ENCODE results near the gene PRR7.

DNA sequence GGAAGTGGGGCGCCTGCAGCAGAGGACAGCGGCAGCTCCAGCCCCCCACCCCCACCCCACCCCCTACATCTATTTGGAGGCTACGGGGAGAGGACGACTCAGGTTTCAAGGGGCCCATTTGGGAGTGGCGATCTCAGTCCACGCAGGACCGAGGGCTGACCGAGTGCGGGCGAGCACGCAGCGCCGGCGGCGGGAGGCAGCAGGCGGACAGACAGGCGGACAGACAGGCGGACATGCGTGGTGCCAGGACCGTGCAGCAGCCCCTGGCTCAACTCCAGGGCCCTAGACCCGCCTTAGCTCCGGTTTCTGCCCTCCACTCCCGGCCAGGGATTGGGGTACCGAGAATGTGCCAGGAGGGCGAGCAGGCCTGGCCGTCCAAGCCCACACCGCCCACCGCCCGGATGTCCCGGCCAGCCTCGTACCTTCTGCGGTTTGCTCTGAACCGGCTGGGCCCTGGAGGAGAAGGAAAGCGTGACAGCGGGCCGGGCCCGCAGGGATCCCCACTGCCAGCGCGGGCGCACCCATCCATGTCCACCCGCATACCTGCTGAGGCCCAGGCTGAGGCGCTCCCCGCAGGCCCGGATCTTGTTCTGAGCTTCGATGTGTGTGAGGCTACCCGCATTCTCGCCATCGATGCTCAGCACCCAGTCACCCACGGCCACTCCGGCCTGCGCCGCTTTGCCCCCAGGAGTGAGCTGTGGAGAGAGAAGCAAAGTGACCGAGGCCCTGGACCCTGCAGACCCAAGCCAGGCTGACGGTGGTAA lies 45.6 kb downstream of the PRR7 start:
- TF ChIP-seq, protein P1, sequence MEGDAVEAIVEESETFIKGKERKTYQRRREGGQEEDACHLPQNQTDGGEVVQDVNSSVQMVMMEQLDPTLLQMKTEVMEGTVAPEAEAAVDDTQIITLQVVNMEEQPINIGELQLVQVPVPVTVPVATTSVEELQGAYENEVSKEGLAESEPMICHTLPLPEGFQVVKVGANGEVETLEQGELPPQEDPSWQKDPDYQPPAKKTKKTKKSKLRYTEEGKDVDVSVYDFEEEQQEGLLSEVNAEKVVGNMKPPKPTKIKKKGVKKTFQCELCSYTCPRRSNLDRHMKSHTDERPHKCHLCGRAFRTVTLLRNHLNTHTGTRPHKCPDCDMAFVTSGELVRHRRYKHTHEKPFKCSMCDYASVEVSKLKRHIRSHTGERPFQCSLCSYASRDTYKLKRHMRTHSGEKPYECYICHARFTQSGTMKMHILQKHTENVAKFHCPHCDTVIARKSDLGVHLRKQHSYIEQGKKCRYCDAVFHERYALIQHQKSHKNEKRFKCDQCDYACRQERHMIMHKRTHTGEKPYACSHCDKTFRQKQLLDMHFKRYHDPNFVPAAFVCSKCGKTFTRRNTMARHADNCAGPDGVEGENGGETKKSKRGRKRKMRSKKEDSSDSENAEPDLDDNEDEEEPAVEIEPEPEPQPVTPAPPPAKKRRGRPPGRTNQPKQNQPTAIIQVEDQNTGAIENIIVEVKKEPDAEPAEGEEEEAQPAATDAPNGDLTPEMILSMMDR (conservative IDR thresholded peaks at IDR 0.05; ENCODE audit: low read depth in 2 of 2), result no peak; a peak in 1 of 4 replicates
- no peak for TF ChIP-seq EZH2 (IDR thresholded peaks at IDR 0.05; ENCODE audit: low read depth, unreplicated experiment)
- TF ChIP-seq POLR2AphosphoS5 (IDR thresholded peaks at IDR 0.05; ENCODE audit: low read depth), result no peak
- TF ChIP-seq EZH2phosphoT487 (IDR thresholded peaks at IDR 0.05; ENCODE audit: unreplicated experiment), result no peak
- TF ChIP-seq, protein P2, sequence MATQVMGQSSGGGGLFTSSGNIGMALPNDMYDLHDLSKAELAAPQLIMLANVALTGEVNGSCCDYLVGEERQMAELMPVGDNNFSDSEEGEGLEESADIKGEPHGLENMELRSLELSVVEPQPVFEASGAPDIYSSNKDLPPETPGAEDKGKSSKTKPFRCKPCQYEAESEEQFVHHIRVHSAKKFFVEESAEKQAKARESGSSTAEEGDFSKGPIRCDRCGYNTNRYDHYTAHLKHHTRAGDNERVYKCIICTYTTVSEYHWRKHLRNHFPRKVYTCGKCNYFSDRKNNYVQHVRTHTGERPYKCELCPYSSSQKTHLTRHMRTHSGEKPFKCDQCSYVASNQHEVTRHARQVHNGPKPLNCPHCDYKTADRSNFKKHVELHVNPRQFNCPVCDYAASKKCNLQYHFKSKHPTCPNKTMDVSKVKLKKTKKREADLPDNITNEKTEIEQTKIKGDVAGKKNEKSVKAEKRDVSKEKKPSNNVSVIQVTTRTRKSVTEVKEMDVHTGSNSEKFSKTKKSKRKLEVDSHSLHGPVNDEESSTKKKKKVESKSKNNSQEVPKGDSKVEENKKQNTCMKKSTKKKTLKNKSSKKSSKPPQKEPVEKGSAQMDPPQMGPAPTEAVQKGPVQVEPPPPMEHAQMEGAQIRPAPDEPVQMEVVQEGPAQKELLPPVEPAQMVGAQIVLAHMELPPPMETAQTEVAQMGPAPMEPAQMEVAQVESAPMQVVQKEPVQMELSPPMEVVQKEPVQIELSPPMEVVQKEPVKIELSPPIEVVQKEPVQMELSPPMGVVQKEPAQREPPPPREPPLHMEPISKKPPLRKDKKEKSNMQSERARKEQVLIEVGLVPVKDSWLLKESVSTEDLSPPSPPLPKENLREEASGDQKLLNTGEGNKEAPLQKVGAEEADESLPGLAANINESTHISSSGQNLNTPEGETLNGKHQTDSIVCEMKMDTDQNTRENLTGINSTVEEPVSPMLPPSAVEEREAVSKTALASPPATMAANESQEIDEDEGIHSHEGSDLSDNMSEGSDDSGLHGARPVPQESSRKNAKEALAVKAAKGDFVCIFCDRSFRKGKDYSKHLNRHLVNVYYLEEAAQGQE (IDR thresholded peaks at IDR 0.05; ENCODE audit: unreplicated experiment), result no peak
- TF ChIP-seq ZNF331 (CRISPR knock-in tag; IDR thresholded peaks at IDR 0.05; ENCODE audit: low read depth), result no peak
- TF ChIP-seq JUNB (IDR thresholded peaks at IDR 0.05; ENCODE audit: unreplicated experiment), result no peak
- no peak for TF ChIP-seq STAT1 (IDR thresholded peaks at IDR 0.05; ENCODE audit: unreplicated experiment)
- TF ChIP-seq, protein P3, sequence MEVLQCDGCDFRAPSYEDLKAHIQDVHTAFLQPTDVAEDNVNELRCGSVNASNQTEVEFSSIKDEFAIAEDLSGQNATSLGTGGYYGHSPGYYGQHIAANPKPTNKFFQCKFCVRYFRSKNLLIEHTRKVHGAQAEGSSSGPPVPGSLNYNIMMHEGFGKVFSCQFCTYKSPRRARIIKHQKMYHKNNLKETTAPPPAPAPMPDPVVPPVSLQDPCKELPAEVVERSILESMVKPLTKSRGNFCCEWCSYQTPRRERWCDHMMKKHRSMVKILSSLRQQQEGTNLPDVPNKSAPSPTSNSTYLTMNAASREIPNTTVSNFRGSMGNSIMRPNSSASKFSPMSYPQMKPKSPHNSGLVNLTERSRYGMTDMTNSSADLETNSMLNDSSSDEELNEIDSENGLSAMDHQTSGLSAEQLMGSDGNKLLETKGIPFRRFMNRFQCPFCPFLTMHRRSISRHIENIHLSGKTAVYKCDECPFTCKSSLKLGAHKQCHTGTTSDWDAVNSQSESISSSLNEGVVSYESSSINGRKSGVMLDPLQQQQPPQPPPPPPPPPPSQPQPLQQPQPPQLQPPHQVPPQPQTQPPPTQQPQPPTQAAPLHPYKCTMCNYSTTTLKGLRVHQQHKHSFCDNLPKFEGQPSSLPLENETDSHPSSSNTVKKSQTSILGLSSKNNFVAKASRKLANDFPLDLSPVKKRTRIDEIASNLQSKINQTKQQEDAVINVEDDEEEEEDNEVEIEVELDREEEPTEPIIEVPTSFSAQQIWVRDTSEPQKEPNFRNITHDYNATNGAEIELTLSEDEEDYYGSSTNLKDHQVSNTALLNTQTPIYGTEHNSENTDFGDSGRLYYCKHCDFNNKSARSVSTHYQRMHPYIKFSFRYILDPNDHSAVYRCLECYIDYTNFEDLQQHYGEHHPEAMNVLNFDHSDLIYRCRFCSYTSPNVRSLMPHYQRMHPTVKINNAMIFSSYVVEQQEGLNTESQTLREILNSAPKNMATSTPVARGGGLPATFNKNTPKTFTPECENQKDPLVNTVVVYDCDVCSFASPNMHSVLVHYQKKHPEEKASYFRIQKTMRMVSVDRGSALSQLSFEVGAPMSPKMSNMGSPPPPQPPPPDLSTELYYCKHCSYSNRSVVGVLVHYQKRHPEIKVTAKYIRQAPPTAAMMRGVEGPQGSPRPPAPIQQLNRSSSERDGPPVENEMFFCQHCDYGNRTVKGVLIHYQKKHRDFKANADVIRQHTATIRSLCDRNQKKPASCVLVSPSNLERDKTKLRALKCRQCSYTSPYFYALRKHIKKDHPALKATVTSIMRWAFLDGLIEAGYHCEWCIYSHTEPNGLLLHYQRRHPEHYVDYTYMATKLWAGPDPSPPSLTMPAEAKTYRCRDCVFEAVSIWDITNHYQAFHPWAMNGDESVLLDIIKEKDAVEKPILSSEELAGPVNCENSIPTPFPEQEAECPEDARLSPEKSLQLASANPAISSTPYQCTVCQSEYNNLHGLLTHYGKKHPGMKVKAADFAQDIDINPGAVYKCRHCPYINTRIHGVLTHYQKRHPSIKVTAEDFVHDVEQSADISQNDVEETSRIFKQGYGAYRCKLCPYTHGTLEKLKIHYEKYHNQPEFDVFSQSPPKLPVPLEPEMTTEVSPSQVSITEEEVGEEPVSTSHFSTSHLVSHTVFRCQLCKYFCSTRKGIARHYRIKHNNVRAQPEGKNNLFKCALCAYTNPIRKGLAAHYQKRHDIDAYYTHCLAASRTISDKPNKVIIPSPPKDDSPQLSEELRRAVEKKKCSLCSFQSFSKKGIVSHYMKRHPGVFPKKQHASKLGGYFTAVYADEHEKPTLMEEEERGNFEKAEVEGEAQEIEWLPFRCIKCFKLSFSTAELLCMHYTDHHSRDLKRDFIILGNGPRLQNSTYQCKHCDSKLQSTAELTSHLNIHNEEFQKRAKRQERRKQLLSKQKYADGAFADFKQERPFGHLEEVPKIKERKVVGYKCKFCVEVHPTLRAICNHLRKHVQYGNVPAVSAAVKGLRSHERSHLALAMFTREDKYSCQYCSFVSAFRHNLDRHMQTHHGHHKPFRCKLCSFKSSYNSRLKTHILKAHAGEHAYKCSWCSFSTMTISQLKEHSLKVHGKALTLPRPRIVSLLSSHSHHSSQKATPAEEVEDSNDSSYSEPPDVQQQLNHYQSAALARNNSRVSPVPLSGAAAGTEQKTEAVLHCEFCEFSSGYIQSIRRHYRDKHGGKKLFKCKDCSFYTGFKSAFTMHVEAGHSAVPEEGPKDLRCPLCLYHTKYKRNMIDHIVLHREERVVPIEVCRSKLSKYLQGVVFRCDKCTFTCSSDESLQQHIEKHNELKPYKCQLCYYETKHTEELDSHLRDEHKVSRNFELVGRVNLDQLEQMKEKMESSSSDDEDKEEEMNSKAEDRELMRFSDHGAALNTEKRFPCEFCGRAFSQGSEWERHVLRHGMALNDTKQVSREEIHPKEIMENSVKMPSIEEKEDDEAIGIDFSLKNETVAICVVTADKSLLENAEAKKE (CRISPR knock-in tag; IDR thresholded peaks at IDR 0.05), result no peak

Data from GM23338 (cell line).